Parathyroid adenoma (tissue), 2 donors: ENCODE results near the gene ROBO1.

Experiments used
- H2AFZ ChIP-seq: fragments of 300-600 bp; sonication (generic); one replicate; pipeline ENCODE4 v1.7.0; 2017; ENCODE audit warnings: antibody characterized with exemption, mild to moderate bottlenecking
- H3K27ac ChIP-seq: fragments of 300-600 bp; sonication (generic); one replicate; pipeline ENCODE4 v1.7.0; 2017
- H3K27me3 ChIP-seq: fragments of 300-600 bp; sonication (generic); one replicate; pipeline ENCODE4 v1.7.0; 2017; ENCODE audit warnings: low read length; ENCODE audit not compliant: control insufficient read depth, insufficient read depth
- H3K36me3 ChIP-seq: fragments of 300-600 bp; sonication (generic); one replicate; pipeline ENCODE4 v1.7.0; 2017; ENCODE audit warnings: low read length; ENCODE audit not compliant: control insufficient read depth, insufficient read depth
- H3K4me1 ChIP-seq: fragments of 300-600 bp; sonication (generic); one replicate; pipeline ENCODE4 v1.7.0; 2017; ENCODE audit warnings: control low read depth
- H3K4me2 ChIP-seq: fragments of 300-600 bp; sonication (generic); one replicate; pipeline ENCODE4 v1.7.0; 2017; ENCODE audit warnings: low read length
- H3K4me3 ChIP-seq: fragments of 300-600 bp; sonication (generic); one replicate; pipeline ENCODE4 v1.7.0; 2017; ENCODE audit warnings: low read depth, low read length
- H3K79me2 ChIP-seq: fragments of 300-600 bp; sonication (generic); one replicate; pipeline ENCODE4 v1.7.0; 2017; ENCODE audit warnings: control low read depth
- H3K9ac ChIP-seq: fragments of 300-600 bp; sonication (generic); one replicate; pipeline ENCODE4 v1.7.0; 2017; ENCODE audit warnings: mild to moderate bottlenecking
- H3K9me3 ChIP-seq: fragments of 300-600 bp; sonication (generic); one replicate; pipeline ENCODE4 v1.7.0; 2017; ENCODE audit warnings: low read length; ENCODE audit not compliant: control insufficient read depth
- TF ChIP-seq, protein P1 (sequence below): fragments of 300-600 bp; sonication (generic); IDR thresholded peaks from one replicate; pipeline ENCODE4 v1.7.0; 2017; ENCODE audit warnings: antibody characterized with exemption, mild to moderate bottlenecking
- donor health status: primary hyperparathyroidism.

ROBO1 gene

DNA sequence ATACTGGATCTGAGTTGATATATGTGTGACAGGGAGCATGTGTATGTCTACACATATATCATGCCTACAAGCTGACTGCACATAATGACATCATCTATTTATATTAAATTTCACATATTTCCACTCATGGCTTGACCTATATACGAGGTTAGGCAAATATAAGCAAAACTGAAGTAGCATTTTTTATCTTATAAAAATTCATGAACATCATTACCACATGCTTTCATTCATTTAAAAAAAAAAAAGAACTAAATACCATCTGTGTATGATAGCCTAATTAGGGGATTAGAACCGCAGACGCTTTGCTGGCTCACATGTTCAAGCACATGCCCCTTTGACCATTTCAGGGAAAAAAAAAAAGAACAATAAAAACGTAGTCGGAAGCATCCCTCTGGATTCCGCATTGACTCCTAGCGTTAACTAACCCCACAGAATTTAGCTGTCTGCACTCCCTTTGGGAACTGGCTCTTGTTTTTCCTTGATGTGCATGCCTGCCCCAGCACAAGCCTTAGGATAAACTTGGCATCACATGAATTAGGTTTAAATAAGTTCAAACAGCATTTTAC lies 888.4 kb downstream of the ROBO1 start:
- TF ChIP-seq, protein P1, sequence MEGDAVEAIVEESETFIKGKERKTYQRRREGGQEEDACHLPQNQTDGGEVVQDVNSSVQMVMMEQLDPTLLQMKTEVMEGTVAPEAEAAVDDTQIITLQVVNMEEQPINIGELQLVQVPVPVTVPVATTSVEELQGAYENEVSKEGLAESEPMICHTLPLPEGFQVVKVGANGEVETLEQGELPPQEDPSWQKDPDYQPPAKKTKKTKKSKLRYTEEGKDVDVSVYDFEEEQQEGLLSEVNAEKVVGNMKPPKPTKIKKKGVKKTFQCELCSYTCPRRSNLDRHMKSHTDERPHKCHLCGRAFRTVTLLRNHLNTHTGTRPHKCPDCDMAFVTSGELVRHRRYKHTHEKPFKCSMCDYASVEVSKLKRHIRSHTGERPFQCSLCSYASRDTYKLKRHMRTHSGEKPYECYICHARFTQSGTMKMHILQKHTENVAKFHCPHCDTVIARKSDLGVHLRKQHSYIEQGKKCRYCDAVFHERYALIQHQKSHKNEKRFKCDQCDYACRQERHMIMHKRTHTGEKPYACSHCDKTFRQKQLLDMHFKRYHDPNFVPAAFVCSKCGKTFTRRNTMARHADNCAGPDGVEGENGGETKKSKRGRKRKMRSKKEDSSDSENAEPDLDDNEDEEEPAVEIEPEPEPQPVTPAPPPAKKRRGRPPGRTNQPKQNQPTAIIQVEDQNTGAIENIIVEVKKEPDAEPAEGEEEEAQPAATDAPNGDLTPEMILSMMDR, result no peak

DNA sequence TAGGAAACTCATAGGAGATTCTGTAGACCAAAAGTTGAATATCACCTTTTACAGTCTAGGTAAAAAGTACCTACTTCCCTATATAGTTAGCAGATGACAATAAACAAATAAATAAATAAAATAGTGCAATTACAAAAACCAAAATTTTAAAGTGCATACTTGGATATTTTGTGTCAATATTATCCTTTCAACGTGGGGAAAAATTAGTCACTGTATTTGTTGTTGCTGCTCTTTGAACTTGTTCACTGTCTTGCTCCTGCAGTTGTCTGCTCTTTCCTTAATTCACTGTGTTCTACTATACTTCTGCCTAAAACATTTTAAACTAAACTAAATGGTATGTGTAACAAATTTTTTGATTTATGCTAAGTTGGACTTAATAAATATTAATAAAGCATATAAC lies 889.0 kb downstream of the ROBO1 start:
- H2AFZ ChIP-seq, result no peak overlapping the region
- no peak overlapping the region for H3K9ac ChIP-seq
- no peak overlapping the region for H3K4me3 ChIP-seq
- H3K27ac ChIP-seq, result no peak overlapping the region
- no peaks in the 10 kb centered on the region for H3K27me3 ChIP-seq
- no peaks in the 10 kb centered on the region for H3K9me3 ChIP-seq
- H3K4me1 ChIP-seq, result no peaks in the 10 kb centered on the region
- TF ChIP-seq, protein P1, result no peak
- H3K79me2 ChIP-seq, result no peaks in the 10 kb centered on the region
- H3K4me2 ChIP-seq, result no peak overlapping the region
- H3K36me3 ChIP-seq, result no peaks in the 10 kb centered on the region

More for the DNA sequence above, 888.4 kb downstream of the ROBO1 start:
- Histone ChIP-seq H2AFZ (no peak overlapping the region), H3K36me3 (no peaks in the 10 kb centered on the region), H3K9ac (no peak overlapping the region), H3K27me3 (no peaks in the 10 kb centered on the region), H3K9me3 (no peaks in the 10 kb centered on the region), H3K4me3 (no peak overlapping the region), H3K4me1 (no peaks in the 10 kb centered on the region), H3K4me2 (no peak overlapping the region), H3K27ac (no peak overlapping the region), H3K79me2 (no peaks in the 10 kb centered on the region)

DNA sequence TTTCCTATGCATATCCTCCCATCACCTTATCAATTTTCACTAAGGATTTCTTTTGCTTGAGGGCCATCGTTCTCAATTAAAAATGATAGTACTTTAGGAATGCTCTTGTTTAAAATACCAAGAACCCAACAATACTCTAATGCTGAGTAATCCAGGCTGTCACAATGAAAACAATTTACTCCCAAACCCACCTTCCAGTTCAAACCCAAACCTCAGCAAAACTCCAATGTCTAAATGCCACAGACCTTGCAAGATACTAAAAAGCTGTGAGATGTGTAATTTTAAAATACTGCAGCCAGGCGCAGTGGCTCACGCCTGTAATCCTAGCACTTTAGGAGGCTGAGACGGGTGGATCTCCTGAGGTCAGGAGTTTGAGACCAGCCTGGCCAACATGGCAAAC lies 889.8 kb downstream of the ROBO1 start:
- Histone ChIP-seq H3K36me3 (no peaks in the 10 kb centered on the region), H2AFZ (no peak overlapping the region), H3K4me2 (no peak overlapping the region), H3K27me3 (no peaks in the 10 kb centered on the region), H3K9ac (no peak overlapping the region), H3K9me3 (no peaks in the 10 kb centered on the region), H3K79me2 (no peaks in the 10 kb centered on the region), H3K4me3 (no peak overlapping the region), H3K27ac (no peak overlapping the region), H3K4me1 (no peaks in the 10 kb centered on the region)
- TF ChIP-seq, protein P1, result no peak

DNA sequence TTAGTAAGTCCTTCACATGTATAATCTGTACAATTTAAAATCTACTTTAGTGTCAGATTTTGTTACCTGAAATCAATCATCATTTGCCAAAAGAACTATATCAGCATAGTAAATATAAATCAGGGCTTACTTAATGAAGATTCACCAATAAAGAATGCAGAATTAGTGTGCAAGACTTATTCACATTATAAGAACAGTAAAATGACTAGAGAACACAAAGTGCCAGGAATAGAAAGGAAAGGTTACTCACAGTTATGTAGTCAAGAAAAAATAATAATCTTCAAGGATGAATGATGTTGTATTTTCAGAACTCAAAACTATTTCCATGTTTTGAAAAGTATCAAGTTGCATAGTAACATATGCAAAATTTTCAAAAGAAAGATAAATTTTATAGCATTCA lies 891.9 kb downstream of the ROBO1 start:
- no peaks in the 10 kb centered on the region for H3K9me3 ChIP-seq
- no peak overlapping the region for H3K27ac ChIP-seq
- TF ChIP-seq, protein P1, result no peak
- no peaks in the 10 kb centered on the region for H3K79me2 ChIP-seq
- no peak overlapping the region for H3K9ac ChIP-seq
- H3K4me1 ChIP-seq, result no peaks in the 10 kb centered on the region
- no peak overlapping the region for H3K4me3 ChIP-seq
- no peak overlapping the region for H3K4me2 ChIP-seq
- no peaks in the 10 kb centered on the region for H3K36me3 ChIP-seq
- H2AFZ ChIP-seq, result no peak overlapping the region
- no peaks in the 10 kb centered on the region for H3K27me3 ChIP-seq

DNA sequence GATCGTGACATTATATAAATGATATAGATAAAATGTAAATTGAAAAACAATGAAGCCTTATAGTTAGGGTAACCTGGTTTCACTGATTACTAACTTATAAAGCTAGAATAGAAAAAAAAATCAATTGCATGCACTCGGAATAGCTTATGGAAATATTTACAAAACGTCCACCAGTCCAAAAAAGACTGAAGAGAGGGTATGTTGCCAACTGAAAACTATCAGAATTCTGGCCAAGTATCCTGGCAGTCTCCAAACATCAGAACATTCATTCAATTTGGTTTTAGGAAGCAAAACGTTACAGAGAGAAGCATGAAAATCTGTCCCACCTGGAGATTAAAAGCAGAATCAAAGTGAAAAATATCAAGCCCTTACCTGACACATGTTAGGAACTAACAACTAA lies 892.4 kb downstream of the ROBO1 start:
- Histone ChIP-seq H3K27ac (no peak overlapping the region), H3K36me3 (no peaks in the 10 kb centered on the region), H3K4me1 (no peaks in the 10 kb centered on the region), H3K9ac (no peak overlapping the region), H3K4me3 (no peak overlapping the region), H3K9me3 (no peaks in the 10 kb centered on the region), H3K79me2 (no peaks in the 10 kb centered on the region), H2AFZ (no peak overlapping the region), H3K4me2 (no peak overlapping the region), H3K27me3 (no peaks in the 10 kb centered on the region)
- TF ChIP-seq, protein P1, result no peak
